NCI-H510A (cell line): ENCODE measurements around the gene CMIP.

Source experiments
- DNase-seq: peaks from one replicate; lab custom pipeline; 2025; lab: John Stamatoyannopoulos, UW

The CMIP gene

DNA sequence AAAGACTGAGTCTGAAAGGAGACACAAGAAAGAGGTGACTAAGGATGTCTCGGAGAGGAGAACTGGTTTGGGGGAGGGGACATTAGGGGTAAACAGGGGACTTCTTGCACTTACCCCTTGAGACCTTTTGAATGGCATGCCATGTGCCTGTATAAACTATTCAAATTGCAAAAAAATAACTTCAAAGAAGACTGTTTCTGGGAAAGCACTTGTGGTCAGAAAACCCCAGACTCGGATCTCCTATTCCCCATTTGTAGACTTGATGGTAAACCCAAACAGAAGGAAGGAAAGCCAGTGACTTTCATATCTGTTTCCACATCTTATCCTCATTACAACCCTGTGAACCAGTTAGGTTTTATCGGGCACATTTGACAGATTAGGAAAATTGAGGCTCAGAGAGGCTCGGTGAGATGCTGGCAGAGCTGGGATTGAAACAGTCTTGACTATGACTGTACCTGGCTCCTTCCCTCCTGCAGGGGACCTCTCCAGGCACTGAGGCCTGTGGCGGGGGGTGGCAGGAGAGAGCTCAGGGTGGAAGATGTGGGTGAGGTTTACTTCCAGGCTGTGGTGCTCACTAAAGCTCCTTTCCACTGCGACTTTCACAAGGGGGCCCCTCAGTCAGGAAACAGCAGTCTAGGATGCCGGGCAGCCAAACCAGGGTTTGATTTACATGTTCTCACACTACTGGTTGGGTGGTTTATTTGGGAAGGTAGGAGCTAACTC lies 304.0 kb downstream of the CMIP start:
- no peak for DNase-seq

GRCh38 chr16:81752225-81752875 lies 307.7 kb downstream of the CMIP start:
- no peak for DNase-seq

DNA sequence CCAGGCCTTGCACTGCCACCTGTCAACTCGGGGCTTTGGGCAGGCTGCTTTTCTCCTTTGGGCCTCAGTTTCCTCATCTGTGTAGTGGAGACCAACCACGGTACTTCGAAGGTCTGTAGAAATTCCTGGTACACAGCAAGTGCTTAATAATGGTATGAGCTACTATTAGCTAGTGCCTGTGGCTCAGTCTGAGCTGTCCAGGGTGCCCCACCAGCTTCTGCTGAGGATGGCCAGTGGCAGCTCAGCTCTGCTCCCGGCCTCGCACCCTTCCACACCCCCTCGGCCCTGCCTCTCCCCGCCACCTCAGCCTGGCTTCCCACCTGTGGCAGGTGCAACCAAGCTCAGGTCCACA lies 308.2 kb downstream of the CMIP start:
- no peak for DNase-seq

GRCh38 chr16:81754858-81755257 lies 310.2 kb downstream of the CMIP start:
- DNase-seq = no peak

GRCh38 chr16:81755915-81756614 lies 311.5 kb downstream of the CMIP start:
- DNase-seq = no peak

DNA sequence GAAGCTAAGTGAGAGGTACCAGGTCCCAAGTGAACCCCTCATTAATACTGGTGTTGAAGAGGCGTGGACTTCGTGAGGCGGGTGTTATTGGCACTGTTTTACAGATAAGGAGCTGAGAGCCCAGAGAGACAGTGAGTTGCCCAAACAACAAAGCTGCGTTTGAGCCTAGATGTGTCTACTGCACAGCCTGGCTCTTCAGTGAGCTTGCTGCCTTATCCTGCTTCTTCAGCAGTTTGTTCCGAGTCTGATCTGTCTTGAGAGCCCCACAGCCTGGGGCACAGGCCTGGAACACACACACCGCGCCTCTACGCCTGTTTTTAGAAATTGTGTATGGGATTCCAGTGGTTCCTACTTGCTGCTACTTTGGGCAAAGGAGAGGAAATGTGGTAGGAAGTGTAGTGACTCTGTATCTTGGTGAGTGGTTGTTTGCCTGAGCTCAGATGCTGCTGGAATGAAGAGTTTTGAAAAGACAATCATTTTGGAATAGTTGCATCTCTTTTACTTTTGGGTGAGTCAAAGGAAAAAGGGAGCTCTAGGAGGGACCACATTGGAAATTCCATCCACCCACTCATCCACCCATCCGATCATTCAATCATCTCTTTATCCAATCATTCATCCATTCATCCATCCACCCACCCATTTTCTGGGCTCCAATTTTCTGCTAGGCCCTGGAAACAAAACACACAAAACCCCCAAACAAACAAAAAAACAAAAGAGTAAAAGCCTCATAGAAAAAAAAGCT lies 312.2 kb downstream of the CMIP start:
- no peak for DNase-seq

GRCh38 chr16:81758376-81758775 lies 313.8 kb downstream of the CMIP start:
- no peak for DNase-seq
